Measurements from ENCODE around the gene SLC30A7.
"Not testable (repeated sequence)": the region's sequence is repeated elsewhere in the genome, so short reads cannot be mapped to it uniquely, and the experiment has no call there.

Gene SLC30A7

DNA sequence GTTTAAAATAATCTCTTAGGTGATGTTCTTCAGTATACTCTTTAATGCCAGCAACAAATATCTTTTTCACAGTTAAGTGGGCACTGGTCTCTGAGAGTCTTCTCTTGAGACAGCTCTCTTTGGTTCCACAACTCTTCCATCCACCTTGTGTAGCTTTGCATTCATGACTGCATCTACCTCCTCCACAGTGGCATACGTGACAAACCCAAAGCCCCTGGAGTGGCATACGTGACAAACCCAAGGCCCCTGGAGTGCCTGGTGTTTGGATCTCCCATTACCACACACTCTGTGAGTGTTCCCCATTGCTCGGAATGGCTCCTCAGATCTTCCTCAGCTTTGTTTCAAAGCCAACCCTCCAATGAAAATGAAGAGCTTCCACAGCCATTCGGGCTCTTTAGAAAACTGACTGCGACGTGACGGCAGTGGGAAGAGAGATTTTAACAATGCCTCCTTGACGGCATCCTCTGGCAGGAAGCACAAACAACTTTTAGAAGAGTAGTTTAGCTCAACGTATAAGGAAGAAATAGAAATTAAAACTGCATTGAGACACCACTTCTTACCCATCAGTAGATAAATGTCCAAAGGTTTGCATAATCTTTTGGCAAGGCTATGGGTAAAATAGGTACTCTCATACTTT lies 45.8 kb downstream of the SLC30A7 start:
- DNase-seq, result no peak

DNA sequence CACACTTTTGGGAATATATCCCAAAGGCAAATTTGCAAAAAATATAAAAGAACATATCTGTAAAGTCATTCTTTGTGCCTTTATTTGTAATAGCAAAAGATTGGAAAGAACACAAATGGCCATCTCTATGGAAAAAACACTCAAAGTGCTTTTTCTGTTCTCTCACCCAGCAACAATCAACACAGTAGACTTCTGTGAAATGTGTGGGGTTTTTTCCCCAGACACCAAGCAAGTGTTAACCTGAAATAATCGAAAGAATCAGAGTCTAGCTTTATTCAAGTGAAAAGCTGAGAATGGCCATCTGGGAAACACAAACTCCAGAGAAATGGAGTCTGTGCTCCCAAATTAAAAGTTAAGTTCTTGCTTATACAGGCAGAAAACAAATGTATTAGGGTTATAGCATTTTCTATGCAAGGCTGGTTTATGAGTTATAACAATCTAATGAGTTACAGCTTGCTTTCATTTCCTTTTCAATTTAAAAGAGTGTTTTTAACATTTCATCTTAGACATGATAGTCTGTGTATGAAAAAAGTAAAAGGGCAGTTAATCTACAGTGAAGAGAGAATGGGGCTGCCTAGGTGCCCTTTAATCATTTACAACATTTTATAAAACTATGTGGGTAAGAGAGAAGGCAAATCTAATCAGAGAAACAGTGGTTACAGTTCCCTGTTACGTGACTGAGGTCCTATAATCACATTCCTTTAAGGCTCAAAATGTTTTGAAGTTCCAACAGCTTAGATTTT lies 46.6 kb downstream of the SLC30A7 start:
- no peak for DNase-seq

DNA sequence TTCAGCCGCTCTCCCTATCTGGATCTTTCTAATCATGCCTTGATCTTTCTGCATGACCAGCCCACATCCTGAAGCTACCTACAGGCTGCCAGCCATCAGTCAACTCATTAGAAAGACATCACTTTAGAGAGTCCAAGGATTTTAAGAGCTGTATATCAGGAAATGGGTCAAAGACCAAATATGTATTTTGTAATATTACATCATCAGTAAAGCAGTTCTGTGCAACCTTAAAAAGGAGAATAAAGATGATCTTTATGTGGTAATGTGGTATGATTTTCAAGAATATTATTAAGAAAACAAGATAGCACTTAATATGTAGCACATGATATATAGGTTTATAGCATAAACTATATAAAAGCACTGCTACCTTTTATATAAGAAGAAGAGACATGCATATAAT lies 47.6 kb downstream of the SLC30A7 start:
- DNase-seq, result no peak

DNA sequence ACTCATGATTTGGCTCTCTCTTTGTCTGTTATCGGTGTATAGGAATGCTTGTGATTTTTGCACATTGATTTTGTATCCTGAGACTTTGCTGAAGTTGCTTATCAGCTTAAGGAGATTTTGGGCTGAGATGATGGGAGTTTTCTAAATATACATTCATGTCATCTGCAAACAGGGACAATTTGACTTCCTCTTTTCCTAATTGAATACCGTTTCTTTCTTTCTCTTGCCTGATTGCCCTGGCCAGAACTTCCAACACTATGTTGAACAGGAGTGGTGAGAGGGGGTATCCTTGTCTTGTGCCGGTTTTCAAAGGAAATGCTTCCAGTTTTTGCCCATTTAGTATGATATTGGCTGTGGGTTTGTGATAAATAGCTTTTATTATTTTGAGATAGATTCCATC lies 50.2 kb downstream of the SLC30A7 start:
- not testable (repeated sequence) for DNase-seq

DNA sequence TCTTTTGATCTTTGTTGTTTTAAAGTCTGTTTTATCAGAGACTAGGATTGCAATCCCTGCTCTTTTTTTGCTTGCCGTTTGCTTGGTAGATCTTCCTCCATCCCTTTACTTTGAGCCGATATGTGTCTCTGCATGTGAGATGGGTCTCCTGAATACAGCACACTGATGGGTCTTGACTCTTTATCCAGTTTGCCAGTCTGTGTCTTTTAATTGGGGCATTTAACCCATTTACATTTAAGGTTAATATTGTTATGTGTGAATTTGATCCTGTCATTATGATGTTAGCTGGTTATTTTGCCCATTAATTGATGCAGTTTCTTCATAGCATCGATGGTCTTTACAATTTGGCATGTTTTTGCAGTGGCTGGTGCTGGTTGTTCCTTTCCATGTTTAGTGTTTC lies 51.9 kb downstream of the SLC30A7 start:
- DNase-seq, result not testable (repeated sequence)

DNA sequence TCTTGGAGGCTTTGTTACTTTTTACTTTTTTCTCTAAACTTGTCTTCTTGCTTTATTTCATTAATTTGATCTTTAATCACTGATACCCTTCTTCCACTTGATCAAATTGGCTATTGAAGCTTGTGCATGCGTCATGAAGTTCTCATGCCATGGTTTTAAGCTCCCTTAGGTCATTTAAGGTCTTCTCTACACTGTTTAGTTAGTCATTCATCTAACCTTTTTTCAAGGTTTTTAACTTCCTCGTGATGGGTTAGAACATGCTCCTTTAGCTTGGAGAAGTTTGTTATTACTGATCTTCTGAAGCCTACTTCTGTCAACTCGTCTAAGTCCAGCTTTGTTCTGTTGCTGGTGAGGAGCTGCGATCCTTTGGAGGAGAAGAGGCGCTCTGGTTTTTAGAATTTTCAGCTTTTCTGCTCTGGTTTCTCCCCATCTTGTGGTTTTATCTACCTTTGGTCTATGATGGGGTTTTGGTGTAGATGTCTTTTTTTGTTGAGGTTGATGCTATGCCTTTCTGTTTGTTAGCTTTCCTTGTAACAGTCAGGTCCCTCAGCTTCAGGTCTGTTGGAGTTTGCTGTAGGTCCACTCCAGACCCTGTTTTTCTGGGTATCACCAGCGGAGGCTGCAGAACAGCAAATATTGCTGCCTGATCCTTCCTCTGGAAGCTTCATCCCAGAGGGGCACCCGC lies 53.0 kb downstream of the SLC30A7 start:
- DNase-seq, result not testable (repeated sequence)

DNA sequence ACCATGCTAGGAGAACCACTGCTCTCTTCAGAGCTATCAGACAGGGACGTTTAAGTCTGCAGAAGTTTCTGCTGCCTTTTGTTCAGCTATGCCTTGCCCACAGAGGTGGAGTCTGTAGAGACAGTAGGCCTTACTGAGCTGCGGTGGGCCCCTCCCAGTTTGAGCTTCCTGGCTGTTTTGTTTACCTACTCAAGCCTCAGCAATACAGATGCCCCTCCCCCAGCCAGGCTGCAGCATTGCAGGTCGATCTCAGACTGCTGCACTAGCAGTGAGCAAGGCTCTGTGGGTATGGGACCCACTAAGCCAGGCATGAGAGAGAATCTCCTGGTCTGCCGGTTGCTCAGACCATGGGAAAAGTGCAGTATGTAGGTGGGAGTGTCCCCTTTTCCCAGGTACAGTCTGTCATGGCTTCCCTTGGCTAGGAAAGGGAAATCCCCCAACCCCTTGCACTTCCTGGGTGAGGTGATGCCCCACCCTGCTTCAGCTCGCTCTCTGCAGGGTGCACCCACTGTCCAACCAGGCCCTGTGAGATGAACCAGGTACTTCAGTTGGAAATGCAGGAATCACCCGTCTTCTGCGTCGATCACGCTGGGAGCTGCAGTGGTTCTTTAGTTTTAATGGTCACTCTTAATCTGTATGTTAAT lies 53.7 kb downstream of the SLC30A7 start:
- DNase-seq, result peak; percentile 54

DNA sequence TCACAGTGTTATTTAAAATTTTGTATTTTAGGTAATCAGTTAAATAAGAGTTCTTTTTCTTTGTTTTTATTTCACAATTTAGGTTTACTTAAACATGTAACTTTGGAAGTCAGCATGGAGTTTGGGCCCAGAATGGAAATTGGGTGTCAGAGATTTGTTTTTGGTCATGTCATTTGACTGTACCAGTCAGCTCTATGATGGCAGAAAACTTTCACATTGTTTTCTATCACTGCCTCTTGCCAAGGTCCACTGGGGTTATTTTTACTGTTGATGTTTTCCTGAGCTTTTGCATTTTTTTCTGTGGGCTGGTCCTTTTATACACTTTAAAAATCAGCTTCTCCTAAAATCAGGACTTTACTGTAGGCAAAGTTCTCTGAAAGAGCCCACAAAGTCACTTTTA lies 54.4 kb downstream of the SLC30A7 start:
- no peak for DNase-seq

DNA sequence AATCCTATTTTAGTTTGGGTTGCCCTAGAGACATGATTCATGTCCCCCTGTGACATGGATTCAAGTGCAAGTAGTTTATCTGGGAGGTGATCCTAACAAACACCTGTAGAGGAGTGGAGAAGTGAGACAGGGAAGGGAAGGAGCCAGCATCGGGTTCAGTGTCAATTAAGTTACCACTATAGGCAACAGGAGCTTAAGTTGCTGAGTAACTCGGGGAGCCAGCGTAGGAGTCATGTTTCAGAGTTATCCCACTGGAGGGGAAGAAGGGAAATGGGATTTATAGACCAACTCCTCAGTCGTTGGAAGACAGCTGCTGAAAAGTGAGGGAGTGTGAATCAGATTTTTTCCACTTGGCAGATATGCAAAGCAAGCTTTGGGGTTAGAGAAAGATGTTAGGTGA lies 54.9 kb downstream of the SLC30A7 start:
- no peak for DNase-seq

DNA sequence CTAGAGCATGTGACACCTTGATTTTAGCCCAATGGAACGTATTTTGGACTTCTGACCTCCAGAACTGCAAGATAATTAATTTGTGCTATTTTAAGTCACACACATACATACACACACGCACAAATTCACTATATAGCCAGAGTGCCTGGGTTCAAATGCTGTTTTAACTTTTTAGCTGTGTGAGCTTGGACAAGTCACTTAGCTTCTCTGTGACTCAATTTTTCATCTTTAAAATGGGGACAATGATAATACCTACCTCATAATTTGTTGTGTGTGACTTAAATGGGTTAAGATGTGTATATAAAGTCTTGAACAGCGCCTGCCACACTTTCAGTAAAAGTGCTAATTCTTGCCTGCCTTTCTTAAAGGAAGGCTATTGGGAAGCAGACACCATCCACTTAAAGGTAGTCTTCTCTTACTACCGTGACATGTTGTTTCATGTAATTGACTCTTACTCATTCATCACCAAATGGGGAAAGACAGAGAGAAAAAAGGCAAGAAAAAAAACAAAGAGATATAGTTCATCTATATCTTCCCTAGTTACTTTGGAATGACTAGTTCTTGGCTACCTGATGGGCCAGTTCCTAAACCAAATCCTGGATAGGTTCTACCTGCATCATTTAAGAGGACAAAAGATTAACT lies 56.3 kb downstream of the SLC30A7 start:
- DNase-seq, result no peak

DNA sequence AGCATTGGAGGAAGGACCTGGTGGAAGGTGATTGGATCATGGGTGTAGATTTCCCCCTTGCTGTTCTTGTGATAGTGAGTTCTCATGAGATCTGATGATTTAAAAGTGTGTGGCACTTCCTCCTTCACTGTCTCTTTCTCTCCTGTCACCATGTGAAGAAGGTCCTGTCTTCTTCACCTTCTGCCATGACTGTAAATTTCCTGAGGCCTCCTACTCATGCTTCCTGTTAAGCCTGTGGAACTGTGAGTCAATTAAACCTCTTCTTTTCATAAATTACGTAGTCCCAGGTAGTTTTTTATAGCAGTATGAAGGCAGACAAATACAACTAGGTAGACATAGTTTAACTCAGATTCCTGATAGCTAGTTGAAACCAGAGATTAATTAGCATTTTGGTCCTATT lies 57.1 kb downstream of the SLC30A7 start:
- DNase-seq, result peak; percentile 17

DNA sequence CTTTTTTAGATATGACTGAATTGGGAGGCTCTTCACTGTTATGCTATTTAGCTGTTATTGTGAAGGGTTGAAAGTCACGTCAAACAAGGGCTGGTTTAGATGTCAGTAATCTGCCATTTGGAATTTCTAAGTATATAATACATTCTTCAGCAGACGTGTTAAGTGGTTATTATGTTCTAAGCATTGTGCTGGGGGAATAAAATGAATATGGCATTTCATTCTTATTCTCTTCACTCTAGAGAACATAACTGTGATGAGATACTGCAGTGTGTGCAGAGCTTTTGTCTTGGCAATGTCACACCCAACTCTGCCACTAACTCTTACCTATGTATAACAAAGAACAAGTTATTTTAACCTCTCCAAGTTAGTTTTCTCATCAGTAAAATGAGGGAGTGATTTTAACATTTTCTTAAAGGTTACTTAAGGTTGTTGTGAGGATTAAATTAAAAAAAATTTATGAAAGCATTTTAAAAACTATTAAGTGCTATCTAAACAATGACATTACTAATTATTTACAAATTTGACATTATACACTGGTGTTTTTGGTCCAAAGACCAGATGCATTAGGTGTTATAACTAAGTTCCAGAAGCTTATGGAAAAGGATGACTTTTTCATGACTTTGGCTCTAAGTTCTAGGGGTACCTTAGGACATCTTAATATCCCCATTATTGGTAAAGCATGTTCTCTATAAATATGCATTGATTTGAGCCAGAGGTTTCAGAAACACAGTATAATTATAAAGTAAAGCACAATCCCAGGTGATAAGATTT lies 58.3 kb downstream of the SLC30A7 start:
- no peak for DNase-seq

DNA sequence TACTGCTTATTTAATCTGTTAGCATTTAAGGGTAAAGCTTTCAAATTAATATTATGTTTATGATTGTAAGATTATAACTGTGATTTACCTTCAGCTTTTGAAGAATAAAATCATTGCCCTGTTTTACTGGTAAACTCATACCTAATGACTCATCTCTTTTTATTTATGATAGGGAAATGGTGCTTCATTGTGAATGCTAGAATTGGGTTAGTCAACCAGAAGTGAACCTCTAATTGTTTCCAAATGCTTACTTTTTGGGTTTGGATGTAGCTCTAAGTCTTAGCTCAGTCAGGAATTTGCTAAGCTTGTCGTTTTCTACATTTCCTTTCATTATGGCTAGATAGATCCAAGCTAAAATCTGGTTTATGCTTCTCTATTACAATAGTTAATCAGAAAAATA lies 59.4 kb downstream of the SLC30A7 start:
- DNase-seq, result no peak

DNA sequence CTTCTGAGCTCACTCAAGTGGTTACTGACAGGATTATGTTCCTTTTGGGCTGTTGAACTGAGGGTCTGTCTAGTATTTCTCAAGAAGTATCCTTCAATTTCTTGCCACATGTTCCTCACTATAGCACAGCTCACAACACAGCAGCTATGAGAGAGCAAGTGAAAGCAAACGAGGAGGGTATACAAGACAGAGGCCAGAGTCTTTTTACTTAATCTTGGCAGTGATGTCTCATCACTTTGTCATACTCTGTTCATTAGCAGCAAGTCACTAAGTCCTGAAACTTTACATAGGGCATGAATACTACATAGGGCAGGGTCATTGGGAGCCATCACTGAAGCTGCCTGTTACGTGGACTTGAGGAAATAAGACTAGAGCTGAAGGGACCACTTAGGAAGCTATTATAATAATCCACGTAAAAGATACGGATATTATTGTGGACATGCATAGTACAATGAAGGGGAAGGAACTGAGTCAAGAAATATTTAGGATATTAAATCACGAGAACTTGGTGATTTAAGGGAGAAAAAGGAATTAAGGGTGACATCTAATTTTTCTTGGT lies 63.7 kb downstream of the SLC30A7 start:
- no peak for DNase-seq

DNA sequence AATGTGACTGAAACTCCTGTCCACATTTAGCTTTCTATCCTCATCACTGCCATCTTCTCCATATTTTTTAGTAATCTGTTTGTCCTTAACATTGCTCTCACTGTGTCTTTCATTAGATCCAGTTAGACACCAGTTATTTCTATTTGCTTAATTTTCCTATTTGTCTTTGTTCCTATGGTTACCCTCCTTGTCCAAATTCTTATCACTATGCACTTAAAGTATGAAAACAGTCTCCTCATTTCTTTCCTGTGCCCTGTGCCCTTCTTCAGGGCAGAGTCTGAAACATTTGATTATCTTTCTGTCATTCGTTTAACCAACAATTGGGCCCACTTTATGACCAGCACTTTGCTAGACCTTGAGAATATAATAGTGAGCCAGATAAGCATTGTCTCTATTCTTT lies 64.2 kb downstream of the SLC30A7 start:
- DNase-seq, result no peak

DNA sequence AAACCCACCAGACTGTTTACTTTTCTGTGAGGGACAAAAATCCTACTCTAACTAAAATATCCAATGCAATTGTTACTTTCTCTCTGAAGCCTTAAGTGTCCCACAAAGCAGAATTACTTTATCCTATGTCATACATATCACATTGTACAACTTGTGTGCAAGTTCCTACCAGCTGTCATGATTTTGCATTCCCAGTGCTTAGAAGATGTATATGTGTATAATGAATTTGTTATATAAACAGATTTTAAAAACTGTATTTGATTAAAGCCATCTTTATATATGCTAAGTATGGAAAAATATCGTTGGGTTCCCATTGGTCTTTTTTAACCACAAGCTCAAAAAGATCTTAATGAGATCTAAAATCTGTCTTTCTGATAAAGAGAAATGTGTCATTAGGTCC lies 72.7 kb downstream of the SLC30A7 start:
- DNase-seq, result no peak

DNA sequence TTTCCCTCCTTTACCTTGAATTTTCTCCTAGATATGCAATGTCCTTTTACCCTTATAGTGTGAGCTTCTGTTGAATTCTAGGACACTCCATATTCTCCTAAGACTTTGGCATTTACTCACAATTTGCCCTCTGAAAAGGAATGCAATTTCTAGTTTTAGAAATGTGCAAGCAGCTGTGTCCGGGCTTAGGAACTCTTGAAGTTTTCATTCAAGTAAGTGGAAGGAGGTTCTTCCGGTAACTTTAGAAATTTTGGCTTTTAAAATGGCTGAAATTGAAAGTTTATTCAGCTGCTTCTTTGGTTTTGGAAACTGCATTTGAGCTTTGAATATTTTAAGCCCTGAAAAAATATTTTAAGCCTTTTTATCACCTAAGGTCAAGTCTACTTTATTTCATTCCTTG lies 73.4 kb downstream of the SLC30A7 start:
- no peak for DNase-seq

DNA sequence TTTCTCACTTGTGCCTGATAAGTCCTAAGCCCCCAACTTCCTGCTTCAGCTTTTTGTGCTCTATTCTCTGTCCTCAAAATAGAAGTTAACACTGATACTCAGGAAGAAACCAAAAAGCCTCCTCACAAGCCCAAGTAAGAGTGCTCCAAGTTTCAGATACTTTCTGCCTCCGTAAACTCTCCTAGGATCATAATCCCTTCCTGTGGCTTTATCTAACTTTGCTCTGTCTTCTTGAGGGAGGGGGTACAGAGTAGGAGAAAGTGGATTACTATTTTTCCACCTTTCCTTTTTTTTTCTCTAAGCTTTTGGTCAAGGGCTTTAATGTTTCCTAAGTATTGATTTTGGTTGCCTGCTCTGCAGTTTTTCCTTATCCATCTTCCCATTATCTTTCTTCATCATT lies 75.1 kb downstream of the SLC30A7 start:
- no peak for DNase-seq

DNA sequence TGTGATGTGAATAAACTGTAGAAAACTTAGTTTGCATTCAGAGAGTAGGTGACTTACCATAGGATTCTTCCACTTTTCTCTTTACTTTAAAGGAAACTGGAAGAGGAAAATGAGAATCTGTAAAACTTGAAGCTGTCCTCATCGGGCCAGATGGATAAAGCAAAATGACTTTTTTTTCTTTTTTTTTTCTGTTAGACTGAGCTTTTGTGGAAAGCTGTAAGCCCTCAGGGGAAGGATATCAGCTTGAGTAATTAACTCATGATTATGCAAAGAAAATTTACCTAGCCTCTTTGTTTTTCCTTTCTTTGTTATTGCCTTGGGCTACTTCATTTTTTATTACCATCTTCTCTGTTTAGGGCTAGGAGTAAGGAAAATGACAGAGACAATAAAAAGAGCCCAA lies 76.3 kb downstream of the SLC30A7 start:
- no peak for DNase-seq

DNA sequence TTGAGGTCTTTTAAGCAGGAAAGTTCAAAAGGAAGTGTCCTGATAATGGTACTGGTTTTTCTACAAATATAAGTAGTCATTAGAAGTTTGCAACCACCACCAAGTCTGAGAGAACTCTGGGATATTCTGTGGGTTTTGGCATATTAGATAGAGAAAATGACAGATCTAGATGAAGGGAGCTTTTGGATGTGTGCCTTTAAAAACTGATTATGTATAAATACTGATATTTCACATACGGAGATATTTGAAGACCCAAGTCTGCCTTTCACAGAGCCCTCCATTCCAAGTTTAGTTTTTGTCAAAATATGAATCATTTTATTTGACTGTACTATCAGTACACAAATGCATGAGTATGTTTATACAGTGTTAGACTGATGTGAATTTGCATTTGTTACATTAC lies 81.0 kb downstream of the SLC30A7 start:
- no peak for DNase-seq

DNA sequence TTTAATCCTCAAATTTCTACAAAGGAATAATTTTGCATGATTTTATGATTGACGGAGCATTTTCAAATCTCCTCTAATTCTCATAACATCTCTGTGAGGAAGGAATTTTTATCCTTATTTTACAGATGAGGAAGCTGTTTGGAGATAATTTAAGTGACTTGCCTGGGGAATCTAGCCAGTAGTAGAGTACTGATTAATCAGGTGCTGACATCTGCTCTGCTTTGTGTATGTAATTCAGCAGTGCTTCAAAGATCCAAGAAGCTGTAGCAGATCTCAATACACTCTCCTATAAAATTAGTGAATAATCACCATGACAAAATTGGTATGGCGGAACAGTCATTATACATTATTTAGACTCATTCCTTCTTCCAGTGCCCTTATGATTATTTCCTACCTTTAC lies 83.7 kb downstream of the SLC30A7 start:
- DNase-seq, result no peak

DNA sequence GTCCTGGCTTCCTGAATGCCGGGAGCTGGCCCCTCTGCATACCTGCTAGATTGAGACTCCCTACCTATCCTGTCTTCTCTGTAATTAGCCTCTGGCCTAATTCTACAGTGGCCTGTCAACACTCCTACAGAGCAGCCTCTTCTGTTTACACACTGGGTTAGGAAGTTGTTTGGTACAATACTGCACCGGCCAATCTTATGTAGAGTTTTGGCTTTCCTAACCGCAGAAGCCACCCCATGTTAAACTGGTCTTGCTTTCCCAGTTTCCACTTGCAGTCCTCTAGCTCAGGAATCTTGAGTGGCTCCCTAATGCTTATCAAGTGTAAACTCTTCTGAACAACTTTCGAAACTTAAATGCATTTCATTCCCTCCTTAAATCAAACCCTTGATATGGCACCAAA lies 86.9 kb downstream of the SLC30A7 start:
- DNase-seq, result no peak
